ENCODE results near the gene EPGN. TPM values are rescaled to one million over a fixed set of nuclear protein-coding genes. Genes with fewer than 3 reads are reported as not detected.

The EPGN gene
- total RNA-seq, 4 donors from 2014 or later, result not detected

DNA sequence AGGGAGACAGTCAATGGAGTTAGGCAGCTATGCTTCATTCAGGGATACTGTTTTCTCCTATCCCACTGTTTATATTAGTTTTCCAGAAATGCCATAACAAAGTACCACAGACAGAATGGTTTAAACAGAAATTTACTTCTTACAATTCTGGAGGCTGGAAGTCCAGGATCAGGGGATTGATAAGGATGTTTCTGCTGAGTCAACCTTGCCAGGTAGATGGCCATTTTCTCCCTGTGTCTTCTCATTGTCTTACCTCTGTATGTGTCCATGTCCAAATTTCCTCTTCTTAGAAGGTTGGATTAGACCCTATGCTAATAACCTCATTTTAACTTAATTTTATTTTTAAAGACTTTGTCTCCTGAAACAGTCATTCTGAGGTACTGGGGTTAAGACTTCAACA is 20.5 kb upstream of the EPGN start:
- TF ChIP-seq, protein P1, sequence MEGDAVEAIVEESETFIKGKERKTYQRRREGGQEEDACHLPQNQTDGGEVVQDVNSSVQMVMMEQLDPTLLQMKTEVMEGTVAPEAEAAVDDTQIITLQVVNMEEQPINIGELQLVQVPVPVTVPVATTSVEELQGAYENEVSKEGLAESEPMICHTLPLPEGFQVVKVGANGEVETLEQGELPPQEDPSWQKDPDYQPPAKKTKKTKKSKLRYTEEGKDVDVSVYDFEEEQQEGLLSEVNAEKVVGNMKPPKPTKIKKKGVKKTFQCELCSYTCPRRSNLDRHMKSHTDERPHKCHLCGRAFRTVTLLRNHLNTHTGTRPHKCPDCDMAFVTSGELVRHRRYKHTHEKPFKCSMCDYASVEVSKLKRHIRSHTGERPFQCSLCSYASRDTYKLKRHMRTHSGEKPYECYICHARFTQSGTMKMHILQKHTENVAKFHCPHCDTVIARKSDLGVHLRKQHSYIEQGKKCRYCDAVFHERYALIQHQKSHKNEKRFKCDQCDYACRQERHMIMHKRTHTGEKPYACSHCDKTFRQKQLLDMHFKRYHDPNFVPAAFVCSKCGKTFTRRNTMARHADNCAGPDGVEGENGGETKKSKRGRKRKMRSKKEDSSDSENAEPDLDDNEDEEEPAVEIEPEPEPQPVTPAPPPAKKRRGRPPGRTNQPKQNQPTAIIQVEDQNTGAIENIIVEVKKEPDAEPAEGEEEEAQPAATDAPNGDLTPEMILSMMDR (IDR thresholded peaks at IDR 0.05; ENCODE audit: low read depth), result no peak

GRCh38 chr4:74291471-74291870 is 16.8 kb upstream of the EPGN start:
- TF ChIP-seq, protein P1 (IDR thresholded peaks at IDR 0.05; ENCODE audit: low read depth), result no peak

DNA sequence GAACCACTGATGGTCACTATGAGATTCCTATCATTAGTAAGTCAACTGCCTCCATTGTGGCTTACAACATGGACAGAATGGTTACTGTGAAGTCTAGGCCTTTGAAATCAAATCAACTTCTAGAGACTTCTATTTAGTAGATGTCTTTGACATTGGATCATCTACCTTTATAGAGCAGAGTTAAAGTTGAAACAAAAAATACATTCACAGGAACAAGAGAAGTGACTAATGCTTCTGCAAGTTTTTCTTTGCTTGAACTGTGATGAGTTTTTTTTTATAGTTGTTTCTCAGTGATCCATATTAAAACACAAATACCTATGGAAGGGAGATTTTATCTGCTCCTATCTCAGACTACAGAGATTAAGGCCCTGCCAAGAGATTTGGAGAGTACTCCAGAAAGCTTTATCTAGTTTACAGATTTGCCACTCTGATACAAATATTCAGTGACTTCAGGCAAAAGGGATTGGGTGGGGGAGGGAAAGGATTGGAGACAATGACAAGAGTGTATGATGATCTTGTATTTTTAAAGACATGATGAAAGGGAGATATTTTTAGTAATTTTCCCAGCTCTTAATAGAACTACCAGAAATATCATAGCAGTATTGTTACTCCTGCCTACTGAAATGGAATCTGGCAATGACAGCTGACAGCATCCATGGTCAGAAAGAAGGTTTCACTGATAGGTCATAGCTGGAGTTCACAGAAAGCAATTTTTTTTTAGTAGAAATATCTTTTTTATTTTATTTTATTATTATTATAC is 16.0 kb upstream of the EPGN start:
- TF ChIP-seq, protein P1 (IDR thresholded peaks at IDR 0.05; ENCODE audit: low read depth), result no peak

GRCh38 chr4:74293558-74293957 is 14.7 kb upstream of the EPGN start:
- TF ChIP-seq, protein P1 (IDR thresholded peaks at IDR 0.05; ENCODE audit: low read depth), result no peak

GRCh38 chr4:74294681-74295080 is 13.6 kb upstream of the EPGN start:
- TF ChIP-seq, protein P1 (IDR thresholded peaks at IDR 0.05; ENCODE audit: low read depth), result no peak

- TF ChIP-seq, protein P1 (IDR thresholded peaks at IDR 0.05; ENCODE audit: low read depth), result no peak
These were observed 10.7 kb upstream of the EPGN start for GRCh38 chr4:74297539-74297938.

- TF ChIP-seq, protein P1 (IDR thresholded peaks at IDR 0.05; ENCODE audit: low read depth), result no peak
These were observed 4.1 kb upstream of the EPGN start for GRCh38 chr4:74304095-74304625.

All from subcutaneous adipose tissue (tissue), 4 donors.